Right lobe of liver (tissue), 4 donors: ENCODE measurements around the gene RAB43.

ENCODE experiments used
- CTCF ChIP-seq, 4 donors: fragments of 200-600 bp in 3 of 4; fragments of 450-650 bp in 1 of 4; IDR thresholded peaks; one replicate each; pipeline versions ENCODE4 v1.5.1 to v1.8.0; 2016 to 2022; ENCODE audit warnings: antibody characterized with exemption in 4 of 4, mild to moderate bottlenecking in 2 of 4
- POLR2A ChIP-seq: fragments of 450-650 bp; IDR thresholded peaks from one replicate; pipeline ENCODE4 v1.6.1; 2017; ENCODE audit warnings: antibody characterized with exemption, mild to moderate bottlenecking
- donor health status: DM: no; HTN: no; CAD: no.
- donor health status: DM: no; HTN: no; CAD: no.
- donor health status: DM: no; HTN: yes; CAD: no.

- TF ChIP-seq CTCF (IDR thresholded peaks at IDR 0.05) (no peak), POLR2A (no peak)
These were observed 10.0 kb upstream of the RAB43 start for GRCh38 chr3:129131465-129132088.
